Adrenal gland (tissue), 5 donors: ENCODE measurements around the gene TOP2B.

Experiments used
- POLR2A ChIP-seq, 2 donors: fragments of 450-650 bp; IDR thresholded peaks; one replicate each; pipeline ENCODE4 v1.6.1; 2017; ENCODE audit warnings: antibody characterized with exemption in 2 of 2, mild to moderate bottlenecking in 2 of 2, moderate library complexity in 1 of 2
- TF ChIP-seq, protein P1 (sequence below), 6 experiments: fragments of 450-650 bp in 4 of 6; fragments of 200-600 bp in 2 of 6; sonication (generic) in 1 of 6; IDR thresholded peaks; 1 replicate in 5 of 6; 2 replicates in 1 of 6; pipeline versions ENCODE4 v1.5.1 to v1.8.0; 2016 to 2021; ENCODE audit warnings: antibody characterized with exemption in 6 of 6, mild to moderate bottlenecking in 2 of 6, moderate library complexity in 1 of 6
- donor health status: DM: no; HTN: no; CAD: no.

DNA sequence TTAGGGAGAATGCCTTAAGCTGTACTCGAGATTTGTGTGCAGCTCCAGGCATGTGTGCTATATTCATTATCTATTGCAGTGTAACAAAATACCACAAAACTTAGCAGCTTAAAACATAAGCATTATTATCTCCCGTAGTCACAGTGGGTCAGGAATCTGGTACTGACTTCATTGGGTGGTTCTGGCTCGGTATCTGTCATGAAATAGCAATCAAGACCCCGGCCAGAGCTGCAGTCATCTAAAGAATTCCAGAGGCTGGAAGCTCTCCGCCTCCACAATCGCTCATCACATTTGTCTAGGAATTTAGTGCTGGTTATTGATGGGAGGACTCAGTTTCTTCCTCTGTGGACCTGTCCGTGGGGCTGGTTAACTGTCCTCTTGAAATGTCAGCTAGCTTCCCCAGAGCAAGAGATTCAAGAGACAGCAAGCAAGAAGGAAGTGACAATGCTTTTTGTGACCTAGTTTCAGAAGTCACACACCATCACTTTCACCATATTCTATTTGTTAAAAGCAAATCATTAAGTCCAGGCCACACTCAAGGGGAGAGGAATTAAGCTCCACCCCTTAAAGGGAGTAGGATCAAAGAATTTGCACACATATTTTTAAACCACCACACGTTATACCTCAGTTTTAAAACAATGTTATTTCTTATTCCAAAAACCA is 76.1 kb downstream of the TOP2B start:
- no peak for TF ChIP-seq POLR2A (IDR thresholded peaks at IDR 0.05)
- TF ChIP-seq, protein P1, sequence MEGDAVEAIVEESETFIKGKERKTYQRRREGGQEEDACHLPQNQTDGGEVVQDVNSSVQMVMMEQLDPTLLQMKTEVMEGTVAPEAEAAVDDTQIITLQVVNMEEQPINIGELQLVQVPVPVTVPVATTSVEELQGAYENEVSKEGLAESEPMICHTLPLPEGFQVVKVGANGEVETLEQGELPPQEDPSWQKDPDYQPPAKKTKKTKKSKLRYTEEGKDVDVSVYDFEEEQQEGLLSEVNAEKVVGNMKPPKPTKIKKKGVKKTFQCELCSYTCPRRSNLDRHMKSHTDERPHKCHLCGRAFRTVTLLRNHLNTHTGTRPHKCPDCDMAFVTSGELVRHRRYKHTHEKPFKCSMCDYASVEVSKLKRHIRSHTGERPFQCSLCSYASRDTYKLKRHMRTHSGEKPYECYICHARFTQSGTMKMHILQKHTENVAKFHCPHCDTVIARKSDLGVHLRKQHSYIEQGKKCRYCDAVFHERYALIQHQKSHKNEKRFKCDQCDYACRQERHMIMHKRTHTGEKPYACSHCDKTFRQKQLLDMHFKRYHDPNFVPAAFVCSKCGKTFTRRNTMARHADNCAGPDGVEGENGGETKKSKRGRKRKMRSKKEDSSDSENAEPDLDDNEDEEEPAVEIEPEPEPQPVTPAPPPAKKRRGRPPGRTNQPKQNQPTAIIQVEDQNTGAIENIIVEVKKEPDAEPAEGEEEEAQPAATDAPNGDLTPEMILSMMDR (IDR thresholded peaks at IDR 0.05) = no peak
